ENCODE results near the gene RAI14. TPM values are rescaled to one million over a fixed set of nuclear protein-coding genes. Genes with fewer than 3 reads are reported as not detected.

The RAI14 gene
- total RNA-seq, 1 donor from 2014 or later: 127 TPM

DNA sequence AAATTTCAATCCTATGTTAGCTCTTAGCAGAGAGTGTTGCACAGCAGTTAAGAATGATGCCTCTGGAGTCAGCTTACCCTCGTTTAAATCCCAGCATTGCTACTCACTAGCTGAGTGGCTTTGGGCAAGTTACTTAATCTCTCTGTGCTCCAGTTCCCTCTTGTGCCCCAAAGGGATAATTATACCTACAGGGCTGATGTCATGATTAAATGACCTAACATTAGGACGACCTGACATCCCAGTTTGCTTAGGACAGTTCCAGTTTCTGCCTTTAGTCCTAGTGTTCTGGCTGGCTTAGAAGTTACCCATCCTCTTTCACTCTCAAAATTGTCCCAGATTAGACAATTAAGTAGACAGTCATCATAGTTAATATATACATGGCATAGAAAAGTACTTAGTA lies 4.3 kb upstream of the RAI14 start:
- Mint-ChIP-seq H3K36me3 (ENCODE audit: low read depth, unreplicated experiment) (peaks cover 21% of the 10 kb centered on the region), H3K9me3 (ENCODE audit: unreplicated experiment) (no peaks in the 10 kb centered on the region), H3K4me1 (ENCODE audit: unreplicated experiment) (peaks cover 23% of the 10 kb centered on the region), H3K27me3 (ENCODE audit: unreplicated experiment) (peaks cover 12% of the 10 kb centered on the region), H3K27ac (ENCODE audit: unreplicated experiment) (no peak overlapping the region), H3K4me3 (ENCODE audit: unreplicated experiment) (no peak overlapping the region)
- TF ChIP-seq, protein P1, sequence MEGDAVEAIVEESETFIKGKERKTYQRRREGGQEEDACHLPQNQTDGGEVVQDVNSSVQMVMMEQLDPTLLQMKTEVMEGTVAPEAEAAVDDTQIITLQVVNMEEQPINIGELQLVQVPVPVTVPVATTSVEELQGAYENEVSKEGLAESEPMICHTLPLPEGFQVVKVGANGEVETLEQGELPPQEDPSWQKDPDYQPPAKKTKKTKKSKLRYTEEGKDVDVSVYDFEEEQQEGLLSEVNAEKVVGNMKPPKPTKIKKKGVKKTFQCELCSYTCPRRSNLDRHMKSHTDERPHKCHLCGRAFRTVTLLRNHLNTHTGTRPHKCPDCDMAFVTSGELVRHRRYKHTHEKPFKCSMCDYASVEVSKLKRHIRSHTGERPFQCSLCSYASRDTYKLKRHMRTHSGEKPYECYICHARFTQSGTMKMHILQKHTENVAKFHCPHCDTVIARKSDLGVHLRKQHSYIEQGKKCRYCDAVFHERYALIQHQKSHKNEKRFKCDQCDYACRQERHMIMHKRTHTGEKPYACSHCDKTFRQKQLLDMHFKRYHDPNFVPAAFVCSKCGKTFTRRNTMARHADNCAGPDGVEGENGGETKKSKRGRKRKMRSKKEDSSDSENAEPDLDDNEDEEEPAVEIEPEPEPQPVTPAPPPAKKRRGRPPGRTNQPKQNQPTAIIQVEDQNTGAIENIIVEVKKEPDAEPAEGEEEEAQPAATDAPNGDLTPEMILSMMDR (IDR thresholded peaks at IDR 0.05; ENCODE audit: unreplicated experiment): no peak
- no peak for DNase-seq (ENCODE audit: low spot score)

GRCh38 chr5:34652466-34652865 lies 3.7 kb upstream of the RAI14 start:
- no peak overlapping the region for H3K27ac Mint-ChIP-seq (ENCODE audit: unreplicated experiment)
- H3K4me3 Mint-ChIP-seq (ENCODE audit: unreplicated experiment): no peak overlapping the region
- TF ChIP-seq, protein P1 (IDR thresholded peaks at IDR 0.05; ENCODE audit: unreplicated experiment): no peak
- H3K9me3 Mint-ChIP-seq (ENCODE audit: unreplicated experiment): no peaks in the 10 kb centered on the region
- H3K4me1 Mint-ChIP-seq (ENCODE audit: unreplicated experiment): peaks cover 23% of the 10 kb centered on the region
- DNase-seq (ENCODE audit: low spot score): no peak
- H3K36me3 Mint-ChIP-seq (ENCODE audit: low read depth, unreplicated experiment): peaks cover 17% of the 10 kb centered on the region
- H3K27me3 Mint-ChIP-seq (ENCODE audit: unreplicated experiment): peaks cover 13% of the 10 kb centered on the region

- Mint-ChIP-seq H3K27me3 (ENCODE audit: unreplicated experiment) (peaks cover 18% of the 10 kb centered on the region), H3K27ac (ENCODE audit: unreplicated experiment) (no peak overlapping the region), H3K9me3 (ENCODE audit: unreplicated experiment) (no peaks in the 10 kb centered on the region), H3K36me3 (ENCODE audit: low read depth, unreplicated experiment) (peaks cover 22% of the 10 kb centered on the region), H3K4me1 (ENCODE audit: unreplicated experiment) (peaks cover 28% of the 10 kb centered on the region), H3K4me3 (ENCODE audit: unreplicated experiment) (no peak overlapping the region)
- TF ChIP-seq, protein P1 (IDR thresholded peaks at IDR 0.05; ENCODE audit: unreplicated experiment): no peak
- no peak for DNase-seq (ENCODE audit: low spot score)
These were observed 3.2 kb upstream of the RAI14 start for GRCh38 chr5:34652914-34653313.

DNA sequence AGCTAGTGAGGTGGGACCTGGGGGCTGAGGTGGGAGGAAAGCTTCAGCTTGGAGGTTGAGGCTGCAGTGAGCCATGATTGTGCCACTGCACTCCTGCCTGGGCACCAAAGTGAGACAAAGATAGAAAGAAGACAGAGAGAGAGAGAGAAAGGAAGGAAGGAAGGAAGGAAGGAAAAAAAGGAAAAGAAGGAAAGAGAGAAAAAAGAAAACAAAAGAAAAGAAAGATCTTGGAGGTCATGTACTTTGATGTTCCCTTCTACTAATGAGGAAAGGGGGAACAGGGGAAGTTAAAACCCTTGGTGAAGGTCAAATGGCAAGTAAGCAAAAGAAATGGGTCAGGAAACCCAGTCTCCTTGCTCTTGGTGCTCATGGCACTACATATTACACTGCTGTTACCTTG lies 2.4 kb upstream of the RAI14 start:
- peaks cover 26% of the 10 kb centered on the region for H3K4me1 Mint-ChIP-seq (ENCODE audit: unreplicated experiment)
- H3K27me3 Mint-ChIP-seq (ENCODE audit: unreplicated experiment): peaks cover 19% of the 10 kb centered on the region
- DNase-seq (ENCODE audit: low spot score): no peak
- H3K36me3 Mint-ChIP-seq (ENCODE audit: low read depth, unreplicated experiment): peaks cover 18% of the 10 kb centered on the region
- TF ChIP-seq, protein P1 (IDR thresholded peaks at IDR 0.05; ENCODE audit: unreplicated experiment): no peak
- no peaks in the 10 kb centered on the region for H3K9me3 Mint-ChIP-seq (ENCODE audit: unreplicated experiment)
- H3K4me3 Mint-ChIP-seq (ENCODE audit: unreplicated experiment): no peak overlapping the region
- no peak overlapping the region for H3K27ac Mint-ChIP-seq (ENCODE audit: unreplicated experiment)

DNA sequence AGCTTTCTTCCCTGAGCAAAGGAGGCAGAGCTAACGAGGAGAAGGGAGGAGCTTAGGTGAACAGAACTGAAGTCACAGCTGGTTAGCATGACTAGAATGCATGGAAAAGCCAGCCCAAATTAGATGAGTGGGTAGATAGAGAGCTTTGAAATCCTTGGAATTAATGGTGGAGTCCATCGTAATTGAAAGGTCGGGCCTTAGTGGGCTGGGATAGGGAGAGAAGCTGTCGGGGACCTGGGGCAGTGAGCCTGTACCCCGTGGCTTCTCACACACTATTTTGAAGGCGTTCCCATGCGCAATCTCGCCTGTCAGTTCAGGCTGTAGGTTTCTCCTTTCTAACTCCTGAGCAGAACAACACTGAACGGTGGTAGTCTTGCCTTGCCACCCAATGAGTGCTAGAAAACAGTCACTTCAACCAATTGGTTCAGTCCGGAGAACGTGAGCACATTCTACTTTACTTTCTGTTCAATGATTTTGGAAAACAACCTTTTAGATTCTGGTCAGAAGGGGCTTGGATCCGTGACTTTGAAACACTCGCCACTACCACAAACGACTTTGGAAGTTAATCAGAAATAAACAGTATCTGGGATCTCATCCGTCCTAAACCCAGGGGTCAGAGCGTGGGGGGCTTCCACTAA lies 655 bp upstream of the RAI14 start:
- H3K27ac Mint-ChIP-seq (ENCODE audit: unreplicated experiment): peak overlapping the region; percentile 77
- peak overlapping the region; percentile 97 for H3K4me3 Mint-ChIP-seq (ENCODE audit: unreplicated experiment)
- peaks cover 20% of the 10 kb centered on the region for H3K27me3 Mint-ChIP-seq (ENCODE audit: unreplicated experiment)
- peak; percentile 42 for DNase-seq (ENCODE audit: low spot score)
- peaks cover 15% of the 10 kb centered on the region for H3K36me3 Mint-ChIP-seq (ENCODE audit: low read depth, unreplicated experiment)
- H3K9me3 Mint-ChIP-seq (ENCODE audit: unreplicated experiment): no peaks in the 10 kb centered on the region
- TF ChIP-seq, protein P1 (IDR thresholded peaks at IDR 0.05; ENCODE audit: unreplicated experiment): no peak
- peaks cover 26% of the 10 kb centered on the region for H3K4me1 Mint-ChIP-seq (ENCODE audit: unreplicated experiment)
